HG02840 (cell line): ENCODE results near the gene PFDN2.
A peak's percentile ranks its signal among the peaks of the same experiment; 100 is the strongest.

Experiments used
- ATAC-seq: cut with Tn5 transposase; IDR thresholded peaks from one replicate; pipeline ENCODE4 v1.9.1; 2021; ENCODE audit warnings: mild to moderate bottlenecking, moderate library complexity, moderate number of reproducible peaks; ENCODE audit not compliant: unreplicated experiment, low FRiP score

PFDN2 gene

GRCh38 chr1:161106431-161106830 is 11.4 kb downstream of the PFDN2 start:
- no peak for ATAC-seq

GRCh38 chr1:161100556-161100955 is 17.3 kb downstream of the PFDN2 start:
- no peak for ATAC-seq

- ATAC-seq = no peak
Measured at GRCh38 chr1:161099090-161099802, 18.6 kb downstream of the PFDN2 start.

GRCh38 chr1:161098210-161099068 is 19.4 kb downstream of the PFDN2 start, which contains the start of gene KLHDC9:
Gene KLHDC9, plus strand, starts transcription at chr1:161098361. Its CDS starts 175 bp downstream, at chr1:161098536.
- peak; percentile 67 for ATAC-seq

- ATAC-seq = no peak
Measured at GRCh38 chr1:161096530-161096929, 21.3 kb downstream of the PFDN2 start.

GRCh38 chr1:161096015-161096414 is 21.8 kb downstream of the PFDN2 start:
- ATAC-seq = no peak

GRCh38 chr1:161095230-161095629 is 22.6 kb downstream of the PFDN2 start:
- ATAC-seq = no peak

GRCh38 chr1:161094481-161094880 is 23.4 kb downstream of the PFDN2 start:
- ATAC-seq = no peak

GRCh38 chr1:161092621-161093028 is 25.2 kb downstream of the PFDN2 start:
- no peak for ATAC-seq

- ATAC-seq = no peak
Measured at GRCh38 chr1:161091796-161092507, 25.9 kb downstream of the PFDN2 start.

GRCh38 chr1:161091093-161091492 is 26.7 kb downstream of the PFDN2 start:
- ATAC-seq = no peak

- ATAC-seq = no peak
Measured at GRCh38 chr1:161090617-161091016, 27.2 kb downstream of the PFDN2 start.

GRCh38 chr1:161089938-161090337 is 27.9 kb downstream of the PFDN2 start:
- ATAC-seq = no peak

- ATAC-seq = no peak
Measured at GRCh38 chr1:161089251-161089924, 28.4 kb downstream of the PFDN2 start, which contains the start of gene NECTIN4. Gene NECTIN4, minus strand, starts transcription at chr1:161089558. Its CDS starts 262 bp downstream, at chr1:161089296.

- no peak for ATAC-seq
Measured at GRCh38 chr1:161088587-161089110, 29.2 kb downstream of the PFDN2 start.

- no peak for ATAC-seq
Measured at GRCh38 chr1:161086457-161086856, 31.4 kb downstream of the PFDN2 start.

- no peak for ATAC-seq
Measured at GRCh38 chr1:161085165-161085564, 32.7 kb downstream of the PFDN2 start.

- ATAC-seq = no peak
Measured at GRCh38 chr1:161084597-161084988, 33.2 kb downstream of the PFDN2 start.

- ATAC-seq = no peak
Measured at GRCh38 chr1:161083748-161084596, 33.9 kb downstream of the PFDN2 start.
